ENCODE data around the gene SMIM3.

SMIM3 gene

DNA sequence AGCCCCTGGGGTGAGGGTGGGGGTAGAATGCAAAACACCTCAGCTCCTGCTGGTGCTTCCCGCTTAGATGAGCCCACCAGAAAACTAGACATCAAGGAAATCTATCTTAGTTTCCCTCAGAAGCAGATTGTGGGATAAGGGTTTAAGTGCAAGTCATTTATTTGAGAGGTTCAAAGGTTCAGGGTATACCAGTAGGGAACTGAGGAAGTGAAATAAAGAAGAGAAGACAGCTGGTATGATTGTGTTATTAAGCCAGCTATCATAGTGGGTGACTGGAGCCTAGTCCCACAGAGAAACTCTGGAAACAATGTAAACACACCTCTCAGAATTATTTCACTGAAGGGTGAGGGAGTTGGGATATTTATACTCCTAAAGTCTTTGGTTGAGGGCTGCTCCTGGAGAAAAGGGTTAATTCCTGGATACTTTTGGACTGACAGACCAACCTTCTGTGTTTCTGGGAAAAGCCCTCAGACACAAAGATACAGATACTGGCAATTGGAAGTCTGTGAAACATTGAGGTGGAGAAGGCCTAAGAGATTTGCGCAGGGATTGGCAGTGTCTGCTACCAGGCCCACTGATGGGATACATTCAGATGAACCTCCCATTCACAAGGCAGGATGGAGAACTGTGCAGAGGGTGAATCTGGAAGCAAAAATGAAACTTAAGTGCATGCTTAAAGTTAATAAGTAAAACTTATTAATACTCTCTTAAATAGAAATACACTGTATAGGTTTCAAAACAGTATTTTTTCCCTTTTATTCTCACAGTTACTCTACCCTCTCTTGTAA is 13.4 kb upstream of the SMIM3 start:
- DNase-seq (ENCODE audit: low read depth in 2 of 2) = no peak

GRCh38 chr5:150765799-150766169 is 12.8 kb upstream of the SMIM3 start:
- no peak for DNase-seq (ENCODE audit: low read depth in 2 of 2)

GRCh38 chr5:150766251-150766650 is 12.3 kb upstream of the SMIM3 start:
- DNase-seq (ENCODE audit: low read depth in 2 of 2) = no peak

DNA sequence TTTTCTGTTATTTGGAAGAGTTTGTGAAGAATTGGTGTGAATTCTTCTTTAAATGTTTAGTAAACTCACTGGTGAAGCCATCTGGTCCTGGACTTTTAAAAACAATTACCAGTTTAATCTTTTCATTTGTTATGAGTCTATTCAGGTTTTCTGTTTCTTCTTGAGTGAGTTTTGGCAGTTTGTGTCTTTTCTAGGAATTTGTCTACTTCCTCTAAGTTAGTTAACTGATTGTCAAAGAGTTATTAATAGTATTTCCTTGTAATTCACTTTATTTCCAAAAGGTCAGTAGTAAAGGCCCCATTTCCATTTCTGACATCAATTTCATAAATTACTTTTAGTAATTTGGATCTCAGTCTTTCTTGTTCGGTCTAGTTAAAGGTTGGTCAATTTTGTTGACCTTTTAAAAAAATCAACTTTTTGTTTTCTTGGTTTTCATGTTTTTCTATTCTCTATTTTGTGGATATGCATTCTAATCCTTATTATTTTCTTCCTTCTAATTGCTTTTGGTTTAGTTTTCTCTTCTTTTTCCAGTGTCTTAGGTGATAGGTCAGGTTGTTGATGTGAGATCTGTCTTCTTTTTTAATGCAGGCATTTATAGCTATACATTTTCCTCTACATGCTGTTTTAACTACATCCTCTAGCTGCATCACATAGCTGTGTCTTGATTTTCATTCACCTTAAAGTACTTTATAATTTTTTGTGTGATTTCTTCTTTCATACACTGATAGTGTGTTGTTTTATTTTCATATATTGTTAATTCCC is 7.3 kb upstream of the SMIM3 start:
- DNase-seq (ENCODE audit: low read depth in 2 of 2) = no peak

DNA sequence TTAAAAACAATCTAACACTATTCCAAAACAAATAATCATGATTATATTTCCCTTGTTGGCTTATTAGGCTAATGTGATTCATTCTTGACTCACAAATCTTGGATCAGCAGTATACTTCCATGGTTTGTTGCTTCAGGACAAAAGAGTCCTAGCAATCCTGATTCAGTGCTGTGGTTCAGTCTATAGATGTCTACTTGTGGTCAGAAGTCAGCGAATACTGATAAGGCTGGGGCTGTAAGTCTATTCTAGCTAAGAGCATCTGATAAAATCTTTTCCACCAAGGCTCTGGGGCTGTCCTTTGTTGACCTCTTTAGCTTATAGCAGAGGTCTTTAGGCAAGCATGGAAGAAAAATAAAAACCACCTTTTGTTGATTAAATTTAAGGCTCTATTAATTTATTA is 4.4 kb upstream of the SMIM3 start:
- DNase-seq (ENCODE audit: low read depth in 2 of 2) = no peak

- DNase-seq (ENCODE audit: low read depth in 2 of 2) = no peak
Observed at GRCh38 chr5:150777685-150778084, 872 bp upstream of the SMIM3 start.

DNA sequence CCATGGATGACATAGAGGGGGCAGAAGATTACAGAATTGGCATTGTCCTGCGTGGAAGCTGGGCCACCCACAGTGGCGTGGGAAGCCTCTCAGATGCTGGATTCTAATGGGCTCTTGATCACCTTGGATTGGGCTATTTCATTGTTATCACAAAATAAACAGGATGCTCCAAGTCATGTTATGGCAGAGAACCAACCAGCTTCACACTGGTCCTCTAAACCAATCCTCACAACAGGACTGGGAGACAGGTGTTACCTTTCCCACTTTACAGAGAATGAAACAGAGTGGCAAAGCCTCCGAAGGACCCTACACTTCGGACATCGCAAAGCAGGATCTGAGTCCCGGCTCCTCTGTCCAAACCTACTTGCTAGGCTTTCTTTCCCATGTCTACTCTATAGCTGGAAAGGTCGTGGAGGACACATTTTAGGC is 455 bp upstream of the SMIM3 start:
- no peak for DNase-seq (ENCODE audit: low read depth in 2 of 2)

DNA sequence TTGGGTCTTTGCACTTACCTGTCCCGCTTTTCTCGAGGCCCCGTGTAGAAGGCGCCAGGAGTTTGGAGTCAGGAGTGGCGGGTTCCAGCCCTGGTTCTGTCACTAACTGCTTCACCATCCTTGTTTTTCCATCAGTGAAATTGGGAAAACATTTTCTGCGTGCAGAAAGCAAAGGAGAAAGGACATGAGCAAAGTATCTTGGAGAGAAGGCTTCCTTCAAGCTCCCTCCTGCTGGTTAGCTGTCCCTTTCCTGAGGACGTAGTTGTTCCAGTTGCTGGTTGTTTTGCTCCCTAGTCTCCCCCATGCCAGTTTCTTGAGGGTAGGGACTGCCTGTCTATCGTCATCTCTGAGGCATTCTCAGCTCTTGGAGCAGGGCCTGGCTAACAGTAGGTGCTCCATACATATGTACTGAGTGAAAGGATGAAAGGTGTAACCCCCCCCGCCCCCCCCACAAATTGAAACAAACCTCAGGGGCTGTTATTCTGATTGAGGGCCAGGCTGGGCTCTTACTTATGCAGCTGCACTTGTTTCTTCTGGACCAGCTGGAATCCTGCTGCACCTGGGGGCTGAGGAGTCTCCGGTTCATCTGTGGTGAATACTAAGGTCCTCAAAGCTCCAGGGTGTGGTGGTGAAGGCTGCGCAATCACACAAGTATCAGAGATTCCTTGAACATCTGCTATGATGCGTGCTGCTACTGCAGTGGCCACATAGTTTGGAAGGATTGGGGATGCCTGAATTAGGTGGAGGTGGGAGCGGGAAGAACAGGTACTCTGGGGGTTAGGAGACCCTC is 1.0 kb downstream of the SMIM3 start:
- DNase-seq (ENCODE audit: low read depth in 2 of 2) = no peak

GRCh38 chr5:150780187-150780692 is 1.7 kb downstream of the SMIM3 start:
- no peak for DNase-seq (ENCODE audit: low read depth in 2 of 2)

- DNase-seq (ENCODE audit: low read depth in 2 of 2) = no peak
Observed at GRCh38 chr5:150780816-150781221, 2.3 kb downstream of the SMIM3 start.

GRCh38 chr5:150781706-150782614 is 3.4 kb downstream of the SMIM3 start:
- no peak for DNase-seq (ENCODE audit: low read depth in 2 of 2)

- DNase-seq (ENCODE audit: low read depth in 2 of 2) = no peak
Observed at GRCh38 chr5:150782850-150783249, 4.3 kb downstream of the SMIM3 start.

DNA sequence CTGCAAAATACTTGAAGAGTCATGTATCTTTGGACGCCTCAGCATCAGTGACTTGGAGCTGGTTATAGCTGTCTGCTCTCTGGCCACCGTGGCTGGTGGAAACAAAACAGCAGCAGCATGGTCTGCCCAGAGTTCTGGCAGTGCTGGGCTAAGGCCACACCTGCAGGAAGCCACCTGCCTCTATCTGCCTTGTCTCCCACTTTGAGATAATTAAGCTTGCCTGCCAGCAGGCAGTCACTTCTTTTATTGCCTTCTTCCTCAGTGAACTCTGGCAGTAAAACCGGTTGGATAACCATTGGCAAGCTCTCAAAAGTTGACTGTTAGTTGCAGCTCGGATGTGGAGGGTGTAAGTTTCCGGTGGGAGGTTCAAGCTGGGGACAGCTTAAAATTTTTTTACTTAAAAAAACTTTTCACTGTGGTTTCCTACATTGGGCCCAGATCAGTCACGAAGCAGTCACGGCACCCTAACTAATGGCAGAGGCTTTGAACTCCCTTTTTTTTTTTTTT is 4.9 kb downstream of the SMIM3 start:
- DNase-seq (ENCODE audit: low read depth in 2 of 2) = peak in 1 of 2 donors; percentile 26

DNA sequence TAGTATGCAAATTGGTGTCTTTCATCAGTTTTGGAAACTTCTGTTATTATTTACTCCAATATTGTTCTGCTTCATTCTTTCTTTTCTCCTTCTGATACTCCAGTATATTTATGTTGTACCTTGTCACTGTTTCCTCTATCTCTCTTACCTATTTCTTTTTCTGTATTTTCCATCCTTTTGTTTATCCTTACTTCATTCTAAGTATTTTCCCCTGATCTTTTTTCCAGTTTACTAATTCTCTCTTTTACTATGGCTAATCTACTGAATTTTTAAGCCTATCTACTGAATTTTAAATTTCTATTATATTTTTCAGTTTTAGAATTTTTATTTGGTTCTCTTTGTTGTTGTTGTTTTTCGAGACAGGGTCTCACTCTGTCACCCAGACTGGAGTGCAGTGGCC is 7.4 kb downstream of the SMIM3 start:
- no peak for DNase-seq (ENCODE audit: low read depth in 2 of 2)

DNA sequence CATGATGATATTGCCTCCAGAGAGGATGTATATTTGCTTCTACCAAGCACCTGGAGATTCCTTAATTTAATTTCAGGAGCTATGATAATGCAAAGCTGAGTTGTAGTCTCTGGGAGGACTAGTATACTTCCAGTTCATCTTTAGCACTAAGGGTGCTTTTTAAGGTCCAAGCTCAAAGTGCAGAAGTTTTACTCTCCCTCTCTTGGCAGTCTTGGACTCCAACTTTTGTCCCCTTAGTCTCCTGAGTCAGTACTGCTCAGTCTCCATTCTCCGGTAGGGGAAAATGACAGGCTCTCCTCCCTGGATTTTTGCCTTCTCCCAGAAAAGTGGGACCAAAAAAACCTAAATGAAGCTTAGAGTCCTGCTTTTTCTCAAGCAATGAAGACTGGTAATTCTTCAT is 8.3 kb downstream of the SMIM3 start:
- no peak for DNase-seq (ENCODE audit: low read depth in 2 of 2)

- DNase-seq (ENCODE audit: low read depth in 2 of 2) = no peak
Observed at GRCh38 chr5:150787656-150788055, 9.1 kb downstream of the SMIM3 start.

- DNase-seq (ENCODE audit: low read depth in 2 of 2) = no peak
Observed at GRCh38 chr5:150788977-150789376, 10.4 kb downstream of the SMIM3 start.

- DNase-seq (ENCODE audit: low read depth in 2 of 2) = no peak
Observed at GRCh38 chr5:150789450-150789849, 10.9 kb downstream of the SMIM3 start.

GRCh38 chr5:150789943-150790611 is 11.5 kb downstream of the SMIM3 start:
- peak in 1 of 2 donors; percentile 33 for DNase-seq (ENCODE audit: low read depth in 2 of 2)

DNA sequence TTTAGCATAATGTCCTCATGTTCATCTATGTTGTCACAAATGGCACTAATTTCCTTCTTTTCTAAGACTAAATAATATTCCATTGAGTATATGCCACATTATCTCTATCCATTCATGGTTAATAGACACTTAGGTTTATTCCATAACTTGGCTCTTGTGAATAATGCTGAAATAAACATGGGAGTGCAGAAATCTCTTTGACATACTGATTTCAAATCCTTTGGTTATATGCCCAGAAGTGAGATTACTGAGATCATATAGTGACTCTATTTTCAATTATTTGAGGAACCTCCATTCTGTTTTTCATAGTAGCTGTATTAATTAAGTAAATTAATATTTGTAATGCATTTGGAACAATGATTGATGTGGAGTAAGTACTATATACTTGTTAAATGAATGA is 13.0 kb downstream of the SMIM3 start:
- no peak for DNase-seq (ENCODE audit: low read depth in 2 of 2)
